IMR-90 (cell line): Measurements from ENCODE around the gene ACACA. TPM values are rescaled to one million over a fixed set of nuclear protein-coding genes. Genes with fewer than 3 reads are reported as not detected.

Experiments
- ATAC-seq: fragments of 200-7000 bp; cut with Tn5 transposase; 2 replicates; pipeline ENCODE4 v1.9.1; 2020; ENCODE audit warnings: low read depth, mild to moderate bottlenecking, moderate library complexity
- BruUV-seq: library from RNA; stranded (reverse); fragments of 400-500 nt; replicated peaks from 2 replicates; lab custom pipeline; 2021; lab: Mats Ljungman, UMichigan
- CTCF ChIA-PET: fragments of 300-600 bp; formaldehyde crosslinking; extraction: SDS; loops from one replicate; lab custom pipeline; 2021; ENCODE audit warnings: antibody characterized with exemption; lab: Yijun Ruan, JAX
- POLR2A ChIA-PET: fragments of 300-600 bp; sonication (Branson Sonifier 250); formaldehyde crosslinking; loops from one replicate; lab custom pipeline; 2022; ENCODE audit warnings: antibody characterized with exemption; ENCODE audit not compliant: unreplicated experiment; lab: Charles Lee
- DNase-seq: peaks from one replicate; pipeline ENCODE4 v3.0.0; 2013
- H2AFZ ChIP-seq: replicated peaks from 2 replicates; pipeline ENCODE3; 2013; ENCODE audit warnings: low read length, mild to moderate bottlenecking; ENCODE audit not compliant: poor library complexity
- H2AK5ac ChIP-seq: 2 replicates; pipeline ENCODE4 v1.6.1; 2013; ENCODE audit warnings: low read depth, low read length, inconsistent platforms
- H2AK9ac ChIP-seq: replicated peaks from 2 replicates; pipeline ENCODE3; 2013; ENCODE audit warnings: mild to moderate bottlenecking, low read depth, low read length, moderate library complexity; ENCODE audit not compliant: poor library complexity
- H2BK120ac ChIP-seq: 2 replicates; pipeline ENCODE4 v1.6.1; 2013; ENCODE audit warnings: low read depth, low read length, inconsistent platforms
- H2BK15ac ChIP-seq: 3 replicates; pipeline ENCODE4 v1.6.1; 2013; ENCODE audit warnings: low read depth, low read length, inconsistent platforms
- H2BK20ac ChIP-seq: 2 replicates; pipeline ENCODE4 v1.6.1; 2013; ENCODE audit warnings: low read depth, mild to moderate bottlenecking, inconsistent platforms, low read length, moderate library complexity
- H2BK5ac ChIP-seq: 2 replicates; pipeline ENCODE4 v1.6.1; 2013; ENCODE audit warnings: mild to moderate bottlenecking, low read depth, low read length, inconsistent platforms; ENCODE audit not compliant: poor library complexity, severe bottlenecking
- H3K14ac ChIP-seq: replicated peaks from 2 replicates; pipeline ENCODE4 v1.6.1; 2013; ENCODE audit warnings: low read depth, low read length, inconsistent platforms
- H3K18ac ChIP-seq: 2 replicates; pipeline ENCODE4 v1.6.1; 2013; ENCODE audit warnings: low read depth, low read length, control low read depth
- H3K23ac ChIP-seq: 2 replicates; pipeline ENCODE4 v1.6.1; 2013; ENCODE audit warnings: low read depth, low read length, inconsistent platforms
- H3K27ac ChIP-seq: 2 replicates; pipeline ENCODE4 v1.5.1; 2013; ENCODE audit warnings: mild to moderate bottlenecking, control low read depth, low read length; ENCODE audit not compliant: insufficient read depth
- H3K27me3 ChIP-seq: 2 replicates; pipeline ENCODE4 v1.6.1; 2013; ENCODE audit warnings: low read length; ENCODE audit not compliant: control insufficient read depth, insufficient read depth
- H3K36me3 ChIP-seq: 2 replicates; pipeline ENCODE4 v1.6.1; 2013; ENCODE audit warnings: low read length, mixed read lengths; ENCODE audit not compliant: control insufficient read depth, insufficient read depth
- H3K4ac ChIP-seq: 2 replicates; pipeline ENCODE4 v1.6.1; 2013; ENCODE audit warnings: low read depth, low read length, inconsistent platforms
- H3K4me1 ChIP-seq: 2 replicates; pipeline ENCODE4 v1.6.1; 2013; ENCODE audit warnings: low read length, mixed read lengths; ENCODE audit not compliant: control insufficient read depth, insufficient read depth
- H3K4me2 ChIP-seq: 2 replicates; pipeline ENCODE4 v1.6.1; 2013; ENCODE audit warnings: low read depth, mild to moderate bottlenecking, control low read depth, low read length, moderate library complexity
- H3K4me3 ChIP-seq: 2 replicates; pipeline ENCODE4 v1.5.1; 2013; ENCODE audit warnings: low read depth, mild to moderate bottlenecking, control low read depth, low read length, moderate library complexity; ENCODE audit not compliant: insufficient read depth
- H3K56ac ChIP-seq: 2 replicates; pipeline ENCODE4 v1.6.1; 2013; ENCODE audit warnings: low read length, inconsistent platforms; ENCODE audit not compliant: insufficient read depth; ENCODE audit errors: extremely low read depth
- H3K79me1 ChIP-seq, 2 experiments: 2 replicates each; pipeline ENCODE4 v1.6.1; 2013; ENCODE audit warnings: low read length in 2 of 2, inconsistent platforms in 1 of 2, low read depth in 1 of 2
- H3K9ac ChIP-seq: 2 replicates; pipeline ENCODE4 v1.6.1; 2013; ENCODE audit warnings: low read depth, low read length, control low read depth
- H3K9me1 ChIP-seq: 2 replicates; pipeline ENCODE4 v1.6.1; 2013; ENCODE audit warnings: low read length, inconsistent platforms; ENCODE audit not compliant: insufficient read depth
- H3K9me3 ChIP-seq: 2 replicates; pipeline ENCODE4 v1.6.1; 2013; ENCODE audit warnings: low read length; ENCODE audit not compliant: control insufficient read depth, insufficient read depth
- H4K20me1 ChIP-seq: 2 replicates; pipeline ENCODE4 v1.6.1; 2013; ENCODE audit warnings: low read length, inconsistent platforms; ENCODE audit not compliant: insufficient read depth
- H4K5ac ChIP-seq: 2 replicates; pipeline ENCODE4 v1.6.1; 2013; ENCODE audit warnings: mild to moderate bottlenecking, low read depth, low read length, control low read depth
- H4K8ac ChIP-seq, 2 experiments: 2 replicates each; pipeline ENCODE4 v1.6.1; 2013; ENCODE audit warnings: low read depth in 2 of 2, low read length in 2 of 2, control low read depth in 1 of 2, inconsistent platforms in 1 of 2
- H4K91ac ChIP-seq: 2 replicates; pipeline ENCODE4 v1.6.1; 2013; ENCODE audit warnings: low read depth, low read length, inconsistent platforms; ENCODE audit not compliant: insufficient read depth
- BHLHE40 ChIP-seq: fragments of 150-350 bp; IDR thresholded peaks from 2 replicates; pipeline ENCODE4 v1.6.1; 2016; ENCODE audit warnings: mild to moderate bottlenecking, low read depth, low read length
- CEBPB ChIP-seq: IDR thresholded peaks from 2 replicates; pipeline ENCODE4 v1.6.1; 2012; ENCODE audit warnings: low read depth, low read length, improper control_type of control experiment
- CTCF ChIP-seq: conservative IDR thresholded peaks from 2 replicates; pipeline ENCODE4 v1.5.1; 2012; ENCODE audit warnings: mild to moderate bottlenecking, low read depth, low read length, improper control_type of control experiment
- FOS ChIP-seq: fragments of 150-350 bp; IDR thresholded peaks from 2 replicates; pipeline ENCODE4 v1.6.1; 2016; ENCODE audit warnings: low read depth, low read length
- MAFK ChIP-seq: IDR thresholded peaks from 2 replicates; pipeline ENCODE4 v1.6.1; 2012; ENCODE audit warnings: low read depth, low read length, improper control_type of control experiment
- MXI1 ChIP-seq: IDR thresholded peaks from 2 replicates; pipeline ENCODE4 v1.6.1; 2012; ENCODE audit warnings: low read depth, mild to moderate bottlenecking, low read length, moderate library complexity, borderline replicate concordance
- NFE2L2 ChIP-seq: fragments of 150-350 bp; IDR thresholded peaks from 2 replicates; pipeline ENCODE4 v1.6.1; 2016; ENCODE audit warnings: low read depth, mild to moderate bottlenecking, low read length
- POLR2A ChIP-seq: IDR thresholded peaks from 2 replicates; pipeline ENCODE4 v1.6.1; 2012; ENCODE audit warnings: mild to moderate bottlenecking, low read depth, low read length
- RAD21 ChIP-seq: IDR thresholded peaks from 2 replicates; pipeline ENCODE4 v1.6.1; 2012; ENCODE audit warnings: low read length, improper control_type of control experiment
- RFX5 ChIP-seq: IDR thresholded peaks from 2 replicates; pipeline ENCODE4 v1.8.0; 2012; ENCODE audit warnings: low read depth, mild to moderate bottlenecking, low read length, moderate library complexity
- SMC3 ChIP-seq: fragments of 150-350 bp; IDR thresholded peaks from 2 replicates; pipeline ENCODE4 v1.6.1; 2016; ENCODE audit warnings: low read depth, mild to moderate bottlenecking, antibody characterized with exemption, low read length, moderate library complexity
- USF2 ChIP-seq: fragments of 150-350 bp; IDR thresholded peaks from 2 replicates; pipeline ENCODE4 v1.6.1; 2017; ENCODE audit warnings: mild to moderate bottlenecking, antibody characterized with exemption, low read length, low read depth
- WGBS, 2 experiments: methylation state at CpG; one replicate each; pipeline versions ENCODE4 v1.1.5 to v1.1.7; 2013; ENCODE audit warnings: missing lambda C conversion rate in 2 of 2; ENCODE audit not compliant: insufficient read length in 1 of 2; ENCODE audit errors: extremely low coverage in 2 of 2; 5-methylcytosine and 5-hydroxymethylcytosine counted together
- dilution Hi-C: fragments of 300-500 bp; cut with HindIII; formaldehyde crosslinking; loops from one replicate; pipeline ENCODE4 v1.14.3; 2018; ENCODE audit warnings: low sequenced_read_pairs; ENCODE audit not compliant: unreplicated experiment
- in situ Hi-C: fragments of 300-500 bp; cut with MboI; formaldehyde crosslinking; loops from 3 replicates; pipeline ENCODE4 v1.14.3; 2019; ENCODE audit warnings: low sequenced_read_pairs, inconsistent platforms, mixed read lengths
- intact Hi-C: fragments of 100-400 bp; cut with micrococcal nuclease; formaldehyde crosslinking; loops from 2 replicates; pipeline ENCODE4 v1.10.0; 2022
- polyA plus RNA-seq, 3 experiments: library from polyadenylated mRNA; depleted of rRNA; stranded (reverse); fragments of >200 nt; gene quantifications; 2 replicates each; pipeline ENCODE4 v1.2.3, GENCODE V29; 2012; ENCODE audit warnings: low replicate concordance in 1 of 3
- total RNA-seq: library from RNA; depleted of rRNA; stranded (reverse); fragments of >200 nt; gene quantifications from 2 replicates; pipeline ENCODE4 v1.2.3, GENCODE V29; 2012

The ACACA gene
- total and polyA plus RNA-seq, 2 of the 4 experiments (the other 2 are of a cell fraction), result 21.3 to 39.1 TPM

GRCh38 chr17:37359682-37360188 is 46.9 kb downstream of the ACACA start (continued):
- TF ChIP-seq RFX5, result no peak
- no peak for TF ChIP-seq POLR2A

GRCh38 chr17:37358830-37359681 is 47.6 kb downstream of the ACACA start:
- Histone ChIP-seq H2AK9ac (peak overlapping the region; percentile 95), H3K9me3 (no peaks in the 10 kb centered on the region), H3K56ac (peak overlapping the region; percentile 45), H3K9me1 (0 out of 2 replicates have a peak, but pooled peaks cover 3% of the 10 kb centered on the region), H2AK5ac (peak overlapping the region; percentile 90), H3K4me1 (peaks cover 5% of the 10 kb centered on the region), H3K79me1 (peaks cover 6 to 39% of the 10 kb centered on the region in 2 experiments; a peak in 3 of 4 replicates), H3K36me3 (peaks cover 1% of the 10 kb centered on the region), H2BK15ac (peak overlapping the region; percentile 69; the same call in 1 of the 3 replicates), H2BK20ac (0 out of 2 replicates have a peak overlapping the region, but pooled peaks have one; percentile 9), H4K20me1 (peaks cover 4% of the 10 kb centered on the region; the same call in 1 of the 2 replicates), H3K4me3 (peak overlapping the region; percentile 80), H2BK5ac (peak overlapping the region; percentile 10), H3K27ac (peak overlapping the region; percentile 76), H2BK120ac (peak overlapping the region; percentile 67; the same call in 1 of the 2 replicates), H3K18ac (peak overlapping the region; percentile 66; the same call in 1 of the 2 replicates), H3K23ac (peak overlapping the region; percentile 91; the same call in 1 of the 2 replicates), H4K91ac (peak overlapping the region; percentile 68), H4K8ac (peak overlapping the region; percentile 89 to 95), H3K14ac (peak overlapping the region; percentile 87), H3K9ac (peak overlapping the region; percentile 68), H3K27me3 (no peaks in the 10 kb centered on the region), H2AFZ (peak overlapping the region; percentile 94), H3K4ac (peak overlapping the region; percentile 83), H4K5ac (peak overlapping the region; percentile 17), H3K4me2 (peak overlapping the region; percentile 87)
- dilution Hi-C loops, result no loop called here
- 1% methylated on average over 41 of the region's 88 CpGs; no CpG with 5 or more reads in 1 of the 2 experiments for WGBS, 2 experiments
- peak; percentile 86 for DNase-seq
- intact Hi-C loops, result loop anchor here (2.0 kb wide), 1 partner anchor 86 kb away; no protein-coding TSS in a partner anchor
- POLR2A ChIA-PET, result interaction anchor here (0.6 kb wide), 1 partner anchor 204 kb away, joined by 4 read pairs; no protein-coding TSS in a partner anchor
- CTCF ChIA-PET, result interaction anchor here (0.6 to 1.8 kb wide), 3 partner anchors 14 to 174 kb away, joined by 3 to 10 read pairs (median 3); no protein-coding TSS in a partner anchor
- peak; percentile 94 for ATAC-seq
- BruUV-seq, result no TSS peak
- in situ Hi-C loops, result no loop called here
- TF ChIP-seq FOS, result no peak
- TF ChIP-seq CTCF, result peak; percentile 35; the same call in 1 of the 2 replicates
- TF ChIP-seq MAFK, result no peak
- TF ChIP-seq USF2, result no peak
- no peak for TF ChIP-seq NFE2L2
- TF ChIP-seq MXI1, result peak; percentile 88; the same call in 1 of the 2 replicates
- no peak for TF ChIP-seq CEBPB
- no peak for TF ChIP-seq RAD21
- TF ChIP-seq BHLHE40, result peak; percentile 3; the same call in 1 of the 2 replicates
- no peak for TF ChIP-seq SMC3
- TF ChIP-seq RFX5, result no peak
- peak; percentile 66 for TF ChIP-seq POLR2A
